ENCODE results near the gene SFMBT2. TPM values are rescaled to one million over a fixed set of nuclear protein-coding genes. Genes with fewer than 3 reads are reported as not detected.

Gene SFMBT2
- total and polyA plus RNA-seq, 2 of the 13 experiments (the other 11 are each of a cell fraction or from before 2014, with no cell fraction given) = 0.01 to 0.02 TPM

DNA sequence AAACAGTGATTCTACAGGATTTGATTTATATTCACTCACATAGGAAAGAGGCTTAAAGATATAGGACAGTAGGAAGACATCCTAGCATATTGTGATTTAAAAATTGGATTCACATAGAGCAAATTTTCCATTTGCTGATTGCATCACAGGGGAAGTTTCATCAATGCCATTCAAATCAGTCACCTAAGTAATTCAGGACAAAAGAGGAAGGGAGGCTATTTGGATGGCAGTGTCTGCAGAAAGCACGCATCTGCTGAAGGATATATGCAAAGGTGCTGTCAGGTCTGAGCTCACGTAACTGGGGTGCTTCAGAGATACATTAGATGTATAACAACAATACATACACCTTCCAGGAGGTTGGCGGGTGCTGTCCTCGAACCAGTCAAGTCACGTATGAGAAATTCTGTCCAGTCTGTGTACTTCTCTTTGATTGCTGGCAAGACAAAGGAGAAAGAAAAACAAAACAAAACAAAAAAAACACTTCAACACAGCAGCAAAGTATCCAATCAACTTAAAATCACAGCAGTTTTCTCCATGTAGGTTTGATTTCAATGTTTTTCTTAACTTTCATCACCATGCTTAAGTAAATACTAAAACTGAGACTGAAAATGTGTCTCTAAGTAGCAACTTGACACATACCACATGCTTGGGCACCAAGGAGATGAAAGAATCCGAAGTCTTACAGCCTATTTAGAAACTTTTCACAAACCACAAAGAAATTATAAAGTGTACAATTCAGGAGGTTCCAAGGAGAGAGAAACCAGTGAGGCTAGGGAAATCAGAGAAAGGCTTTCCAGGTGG, 125.1 kb downstream of the SFMBT2 start (continued):
- TF ChIP-seq, protein P1, sequence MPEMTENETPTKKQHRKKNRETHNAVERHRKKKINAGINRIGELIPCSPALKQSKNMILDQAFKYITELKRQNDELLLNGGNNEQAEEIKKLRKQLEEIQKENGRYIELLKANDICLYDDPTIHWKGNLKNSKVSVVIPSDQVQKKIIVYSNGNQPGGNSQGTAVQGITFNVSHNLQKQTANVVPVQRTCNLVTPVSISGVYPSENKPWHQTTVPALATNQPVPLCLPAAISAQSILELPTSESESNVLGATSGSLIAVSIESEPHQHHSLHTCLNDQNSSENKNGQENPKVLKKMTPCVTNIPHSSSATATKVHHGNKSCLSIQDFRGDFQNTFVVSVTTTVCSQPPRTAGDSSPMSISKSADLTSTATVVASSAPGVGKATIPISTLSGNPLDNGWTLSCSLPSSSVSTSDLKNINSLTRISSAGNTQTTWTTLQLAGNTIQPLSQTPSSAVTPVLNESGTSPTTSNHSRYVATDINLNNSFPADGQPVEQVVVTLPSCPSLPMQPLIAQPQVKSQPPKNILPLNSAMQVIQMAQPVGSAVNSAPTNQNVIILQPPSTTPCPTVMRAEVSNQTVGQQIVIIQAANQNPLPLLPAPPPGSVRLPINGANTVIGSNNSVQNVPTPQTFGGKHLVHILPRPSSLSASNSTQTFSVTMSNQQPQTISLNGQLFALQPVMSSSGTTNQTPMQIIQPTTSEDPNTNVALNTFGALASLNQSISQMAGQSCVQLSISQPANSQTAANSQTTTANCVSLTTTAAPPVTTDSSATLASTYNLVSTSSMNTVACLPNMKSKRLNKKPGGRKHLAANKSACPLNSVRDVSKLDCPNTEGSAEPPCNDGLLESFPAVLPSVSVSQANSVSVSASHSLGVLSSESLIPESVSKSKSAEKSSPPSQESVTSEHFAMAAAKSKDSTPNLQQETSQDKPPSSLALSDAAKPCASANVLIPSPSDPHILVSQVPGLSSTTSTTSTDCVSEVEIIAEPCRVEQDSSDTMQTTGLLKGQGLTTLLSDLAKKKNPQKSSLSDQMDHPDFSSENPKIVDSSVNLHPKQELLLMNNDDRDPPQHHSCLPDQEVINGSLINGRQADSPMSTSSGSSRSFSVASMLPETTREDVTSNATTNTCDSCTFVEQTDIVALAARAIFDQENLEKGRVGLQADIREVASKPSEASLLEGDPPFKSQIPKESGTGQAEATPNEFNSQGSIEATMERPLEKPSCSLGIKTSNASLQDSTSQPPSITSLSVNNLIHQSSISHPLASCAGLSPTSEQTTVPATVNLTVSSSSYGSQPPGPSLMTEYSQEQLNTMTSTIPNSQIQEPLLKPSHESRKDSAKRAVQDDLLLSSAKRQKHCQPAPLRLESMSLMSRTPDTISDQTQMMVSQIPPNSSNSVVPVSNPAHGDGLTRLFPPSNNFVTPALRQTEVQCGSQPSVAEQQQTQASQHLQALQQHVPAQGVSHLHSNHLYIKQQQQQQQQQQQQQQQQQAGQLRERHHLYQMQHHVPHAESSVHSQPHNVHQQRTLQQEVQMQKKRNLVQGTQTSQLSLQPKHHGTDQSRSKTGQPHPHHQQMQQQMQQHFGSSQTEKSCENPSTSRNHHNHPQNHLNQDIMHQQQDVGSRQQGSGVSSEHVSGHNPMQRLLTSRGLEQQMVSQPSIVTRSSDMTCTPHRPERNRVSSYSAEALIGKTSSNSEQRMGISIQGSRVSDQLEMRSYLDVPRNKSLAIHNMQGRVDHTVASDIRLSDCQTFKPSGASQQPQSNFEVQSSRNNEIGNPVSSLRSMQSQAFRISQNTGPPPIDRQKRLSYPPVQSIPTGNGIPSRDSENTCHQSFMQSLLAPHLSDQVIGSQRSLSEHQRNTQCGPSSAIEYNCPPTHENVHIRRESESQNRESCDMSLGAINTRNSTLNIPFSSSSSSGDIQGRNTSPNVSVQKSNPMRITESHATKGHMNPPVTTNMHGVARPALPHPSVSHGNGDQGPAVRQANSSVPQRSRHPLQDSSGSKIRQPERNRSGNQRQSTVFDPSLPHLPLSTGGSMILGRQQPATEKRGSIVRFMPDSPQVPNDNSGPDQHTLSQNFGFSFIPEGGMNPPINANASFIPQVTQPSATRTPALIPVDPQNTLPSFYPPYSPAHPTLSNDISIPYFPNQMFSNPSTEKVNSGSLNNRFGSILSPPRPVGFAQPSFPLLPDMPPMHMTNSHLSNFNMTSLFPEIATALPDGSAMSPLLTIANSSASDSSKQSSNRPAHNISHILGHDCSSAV (CRISPR knock-in tag; IDR thresholded peaks at IDR 0.05; ENCODE audit: borderline replicate concordance) = no peak
- TF ChIP-seq, protein P2, sequence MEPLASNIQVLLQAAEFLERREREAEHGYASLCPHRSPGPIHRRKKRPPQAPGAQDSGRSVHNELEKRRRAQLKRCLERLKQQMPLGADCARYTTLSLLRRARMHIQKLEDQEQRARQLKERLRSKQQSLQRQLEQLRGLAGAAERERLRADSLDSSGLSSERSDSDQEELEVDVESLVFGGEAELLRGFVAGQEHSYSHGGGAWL (CRISPR knock-in tag; IDR thresholded peaks at IDR 0.05) = no peak
- TF ChIP-seq RARG (CRISPR knock-in tag; IDR thresholded peaks at IDR 0.05; ENCODE audit: low read depth) = no peak
- TF ChIP-seq SRSF4 (IDR thresholded peaks at IDR 0.05; ENCODE audit: low read depth, low read length, poor library complexity, severe bottlenecking) = no peak
- TF ChIP-seq MTF2 (CRISPR knock-in tag; IDR thresholded peaks at IDR 0.05; ENCODE audit: borderline replicate concordance) = no peak
- TF ChIP-seq ZNF839 (CRISPR knock-in tag; IDR thresholded peaks at IDR 0.05; ENCODE audit: borderline replicate concordance) = no peak
- no peak for TF ChIP-seq ZNF570 (CRISPR knock-in tag; IDR thresholded peaks at IDR 0.05; ENCODE audit: borderline replicate concordance)
- no peak for TF ChIP-seq SKI (IDR thresholded peaks at IDR 0.05; ENCODE audit: partially characterized antibody)
- no peak for TF ChIP-seq IKZF1 (IDR thresholded peaks at IDR 0.05)
- TF ChIP-seq REXO4 (CRISPR knock-in tag; IDR thresholded peaks at IDR 0.05; ENCODE audit: borderline replicate concordance) = no peak

All from HepG2 (cell line).